Testis (tissue), 3 donors: ENCODE measurements around the gene PPHLN1. TPM values are rescaled to one million over a fixed set of nuclear protein-coding genes. Genes with fewer than 3 reads are reported as not detected.
"Not testable (repeated sequence)": the region's sequence is repeated elsewhere in the genome, so short reads cannot be mapped to it uniquely, and the experiment has no call there.

ENCODE experiments used
- DNase-seq: peaks from one replicate; pipeline ENCODE4 v3.0.0-alpha.2; 2019
- H3K27ac ChIP-seq, 2 donors: fragments of 200-600 bp; sonication (generic); one replicate each; pipeline ENCODE4 v1.5.1; 2019
- H3K27me3 ChIP-seq: fragments of 200-600 bp; sonication (generic); one replicate; pipeline ENCODE4 v1.5.1; 2019
- H3K36me3 ChIP-seq: fragments of 200-600 bp; sonication (generic); one replicate; pipeline ENCODE4 v1.5.1; 2017; ENCODE audit warnings: low read depth; ENCODE audit errors: missing control alignments
- H3K4me1 ChIP-seq: fragments of 200-600 bp; sonication (generic); one replicate; pipeline ENCODE4 v1.5.1; 2019
- H3K4me3 ChIP-seq, 2 donors: fragments of 200-600 bp; sonication (generic); one replicate each; pipeline ENCODE4 v1.5.1; 2017 to 2019
- H3K9me3 ChIP-seq: fragments of 200-600 bp; sonication (generic); one replicate; pipeline ENCODE4 v1.5.1; 2017
- CTCF ChIP-seq, 3 experiments: fragments of 450-650 bp in 2 of 3; fragments of 200-600 bp in 1 of 3; sonication (generic) in 1 of 3; IDR thresholded peaks; one replicate each; pipeline ENCODE4 v1.5.1; 2016 to 2019; ENCODE audit warnings: antibody characterized with exemption in 3 of 3, mild to moderate bottlenecking in 2 of 3, moderate library complexity in 1 of 3
- POLR2A ChIP-seq: fragments of 450-650 bp; IDR thresholded peaks from one replicate; pipeline ENCODE4 v1.6.1; 2017; ENCODE audit warnings: antibody characterized with exemption, mild to moderate bottlenecking, moderate library complexity
- WGBS, 2 donors: methylation state at CpG; one replicate each; pipeline ENCODE4 v1.1.5; 2018; 5-methylcytosine and 5-hydroxymethylcytosine counted together
- intact Hi-C: fragments of 100-400 bp; cut with DNase I; formaldehyde crosslinking; loops from one replicate; pipeline ENCODE4 v1.15.1; 2023; ENCODE audit warnings: low total_unique reads
- polyA plus RNA-seq: library from polyadenylated mRNA; stranded (reverse); fragments of 350-450 nt; fragmentation: Illumina TruSeq; extraction: RNeasy Lipid Tissue Mini Kit (QIAGEN cat#74804); gene quantifications from one replicate; pipeline ENCODE4 v1.2.3, GENCODE V29; 2014; ENCODE audit warnings: low read depth, low replicate concordance; ENCODE audit not compliant: insufficient read depth
- total RNA-seq, 2 donors: library from RNA; depleted of rRNA; stranded (reverse); fragments of >200 nt; gene quantifications; one replicate each; pipeline ENCODE4 v1.2.3, GENCODE V29; 2016

PPHLN1 gene
- total and polyA plus RNA-seq, 3 donors from 2014 or later = 83.1 to 101 (median 91.7) TPM

GRCh38 chr12:42338280-42338679 is 12.3 kb downstream of the PPHLN1 start:
- no peak overlapping the region for H3K27ac ChIP-seq
- DNase-seq = no peak
- WGBS, 2 donors = 96 to 98% methylated on average over 2 of the region's 2 CpGs
- TF ChIP-seq CTCF (IDR thresholded peaks at IDR 0.05) (no peak), POLR2A (no peak)
- no peak overlapping the region for H3K4me3 ChIP-seq
- H3K27me3 ChIP-seq = no peaks in the 10 kb centered on the region
- H3K36me3 ChIP-seq = no peaks in the 10 kb centered on the region
- no peaks in the 10 kb centered on the region for H3K9me3 ChIP-seq
- intact Hi-C loops = no loop called here
- no peaks in the 10 kb centered on the region for H3K4me1 ChIP-seq

GRCh38 chr12:42342028-42342427 is 16.1 kb downstream of the PPHLN1 start:
- 84 to 86% methylated on average over 2 of the region's 2 CpGs for WGBS, 2 donors
- Histone ChIP-seq H3K27ac (no peak overlapping the region), H3K27me3 (no peaks in the 10 kb centered on the region), H3K9me3 (no peaks in the 10 kb centered on the region), H3K4me3 (no peak overlapping the region), H3K4me1 (no peaks in the 10 kb centered on the region), H3K36me3 (no peaks in the 10 kb centered on the region)
- no peak for DNase-seq
- intact Hi-C loops = no loop called here
- TF ChIP-seq CTCF (IDR thresholded peaks at IDR 0.05) (no peak), POLR2A (no peak)

- Histone ChIP-seq H3K4me3 (no peak overlapping the region), H3K27ac (no peak overlapping the region), H3K4me1 (no peaks in the 10 kb centered on the region), H3K27me3 (no peaks in the 10 kb centered on the region), H3K36me3 (no peaks in the 10 kb centered on the region), H3K9me3 (no peaks in the 10 kb centered on the region)
- WGBS, 2 donors = 88 to 89% methylated on average over 3 of the region's 3 CpGs
- DNase-seq = no peak
- intact Hi-C loops = no loop called here
- TF ChIP-seq CTCF (IDR thresholded peaks at IDR 0.05) (no peak), POLR2A (no peak)
Measured at GRCh38 chr12:42343721-42344120, 17.8 kb downstream of the PPHLN1 start.

GRCh38 chr12:42346403-42347002 is 20.5 kb downstream of the PPHLN1 start:
- Histone ChIP-seq H3K36me3 (no peaks in the 10 kb centered on the region), H3K4me3 (no peak overlapping the region), H3K9me3 (no peaks in the 10 kb centered on the region), H3K27me3 (no peaks in the 10 kb centered on the region), H3K4me1 (no peaks in the 10 kb centered on the region), H3K27ac (no peak overlapping the region)
- 92 to 95% methylated on average over 1 of the region's 1 CpG for WGBS, 2 donors
- TF ChIP-seq POLR2A (no peak), CTCF (IDR thresholded peaks at IDR 0.05) (no peak)
- intact Hi-C loops = no loop called here
- DNase-seq = no peak

GRCh38 chr12:42349119-42350020 is 23.4 kb downstream of the PPHLN1 start:
- H3K9me3 ChIP-seq, H3K27ac ChIP-seq, intact Hi-C loops, H3K36me3 ChIP-seq, DNase-seq, H3K27me3 ChIP-seq, H3K4me1 ChIP-seq: not testable (repeated sequence)
- peak overlapping the region in 1 of 2 donors; percentile 18 for H3K4me3 ChIP-seq
- 71 to 73% methylated on average over 9 to 10 of the region's 16 CpGs for WGBS, 2 donors

GRCh38 chr12:42350021-42350407 is 24.0 kb downstream of the PPHLN1 start:
- 92% methylated on average over 12 of the region's 34 CpGs; no CpG with 5 or more reads in 1 of the 2 donors for WGBS, 2 donors
- H3K4me3 ChIP-seq = peak overlapping the region in 1 of 2 donors; percentile 18
- H3K27me3 ChIP-seq, H3K27ac ChIP-seq, H3K4me1 ChIP-seq, H3K9me3 ChIP-seq, intact Hi-C loops, H3K36me3 ChIP-seq, DNase-seq: not testable (repeated sequence)
